Activated CD4-positive, alpha-beta T cell treated with anti-CD3 and anti-CD28 coated beads, Interleukin-2, Interleukin-4, amounts not matched to agents 100 ng/mL and 50 ng/mL, durations not matched to agents 16 hours and 8 hours (primary cell): ENCODE results near the gene SLC4A1.
A peak's percentile ranks its signal among the peaks of the same experiment; 100 is the strongest.

Experiments
- DNase-seq: peaks from one replicate; pipeline ENCODE4 v3.0.0-alpha.2; 2020; ENCODE audit warnings: low spot score

The SLC4A1 gene

DNA sequence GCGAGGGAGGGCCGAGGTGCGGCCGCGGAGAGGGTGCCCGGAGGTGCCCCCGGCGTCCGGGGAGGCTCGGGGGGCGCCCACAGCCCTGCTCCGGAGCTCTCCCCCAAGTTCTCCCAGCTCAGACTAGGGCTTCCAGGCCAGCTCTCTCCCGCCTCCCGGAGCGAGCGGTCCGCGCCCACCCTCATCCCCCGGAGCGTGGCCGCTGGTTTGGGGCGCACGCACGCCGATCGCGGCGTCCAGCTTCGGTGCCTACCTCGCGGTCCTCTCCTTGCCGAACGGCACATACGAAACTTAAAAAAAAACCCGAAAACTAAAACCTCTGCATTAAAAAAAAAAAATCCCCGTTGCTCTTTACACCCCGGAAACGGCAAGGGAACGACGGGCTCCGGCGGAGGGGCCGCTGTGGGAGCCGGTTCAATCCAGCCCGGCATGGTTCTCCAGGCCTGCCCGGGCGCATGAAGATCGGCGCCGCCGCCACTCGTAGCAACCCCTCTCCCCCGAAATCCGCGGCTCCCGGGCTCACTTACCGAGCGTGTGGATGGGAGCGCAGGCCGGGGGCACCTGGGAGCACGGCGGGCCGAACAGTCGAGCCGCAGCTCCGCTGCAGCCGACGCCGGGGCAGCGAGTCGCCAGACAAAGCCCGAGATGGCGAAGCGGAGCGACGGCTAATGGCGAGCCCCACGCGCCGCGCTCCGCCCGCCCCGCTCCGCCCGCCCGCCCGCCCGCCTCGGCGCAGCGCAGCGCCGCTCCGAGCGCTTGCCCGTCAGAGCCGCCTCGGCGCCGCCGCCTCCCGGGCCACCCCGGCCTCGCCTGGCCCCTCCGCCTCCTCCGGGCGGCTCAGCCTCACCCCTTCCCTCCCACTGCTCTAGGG lies 47.5 kb downstream of the SLC4A1 start:
- no peak for DNase-seq

DNA sequence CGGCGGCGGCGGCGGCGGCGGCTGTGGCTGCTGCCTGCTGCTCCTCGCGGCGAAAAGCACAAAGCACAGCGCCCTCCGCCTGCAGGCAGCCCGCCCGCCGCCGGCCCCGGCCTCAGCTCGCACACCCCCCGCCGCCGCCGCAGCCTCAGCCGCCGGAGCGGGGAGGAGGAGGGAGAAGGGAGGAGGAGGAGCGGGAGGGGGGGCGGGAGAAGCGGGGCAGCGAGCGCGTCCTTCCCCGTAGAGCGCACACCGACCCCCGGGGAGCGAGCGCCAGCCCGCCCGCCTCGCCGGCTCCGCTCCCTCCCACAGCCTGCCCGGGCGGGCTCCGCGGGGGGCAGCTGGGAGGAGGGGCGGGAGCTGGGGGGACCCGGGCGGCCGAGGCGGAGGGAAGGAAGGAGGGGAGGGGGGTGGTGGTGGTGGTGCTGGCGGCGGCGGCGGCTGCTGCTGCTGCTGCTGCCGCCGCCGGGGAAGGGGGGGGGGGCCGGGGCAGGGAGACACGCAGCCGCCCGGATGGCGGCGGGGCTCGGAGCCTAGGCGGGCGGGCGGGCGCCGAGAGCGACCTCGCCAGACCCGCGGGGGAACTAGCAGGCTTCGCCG lies 48.2 kb downstream of the SLC4A1 start, which contains the start of gene UBTF:
TSS of gene UBTF (minus strand) at position 60 of the 597 bp plus-strand sequence. CDS start 1,446 bp downstream, outside the sequence.
- peak; percentile 57 for DNase-seq

DNA sequence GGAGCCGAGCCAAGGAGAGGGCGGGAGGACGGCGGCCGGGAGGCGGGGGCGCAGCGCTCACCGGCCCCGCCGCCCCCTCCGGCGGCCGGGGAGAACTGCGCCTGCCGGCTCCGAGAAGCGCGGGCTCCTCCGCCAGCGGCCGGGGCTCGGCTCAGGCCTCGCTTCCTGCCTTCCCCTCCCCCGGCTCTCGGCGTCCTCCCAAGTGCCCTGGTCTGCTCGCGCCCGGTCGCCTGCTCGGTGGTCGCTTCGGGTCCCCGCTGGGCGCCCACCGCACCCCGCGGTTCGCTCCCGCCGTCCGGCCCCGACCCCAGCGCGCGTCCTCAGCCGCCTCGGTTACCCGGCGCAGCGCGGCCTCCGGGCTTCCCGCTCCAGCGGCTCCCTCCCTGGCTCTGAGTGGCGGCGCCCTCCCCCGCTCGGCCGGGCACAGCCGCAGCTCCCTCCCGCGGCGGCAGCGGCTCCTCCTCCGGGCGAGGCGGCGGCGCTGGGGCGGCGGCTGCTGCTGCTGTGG lies 48.8 kb downstream of the SLC4A1 start:
- DNase-seq = peak; percentile 66

DNA sequence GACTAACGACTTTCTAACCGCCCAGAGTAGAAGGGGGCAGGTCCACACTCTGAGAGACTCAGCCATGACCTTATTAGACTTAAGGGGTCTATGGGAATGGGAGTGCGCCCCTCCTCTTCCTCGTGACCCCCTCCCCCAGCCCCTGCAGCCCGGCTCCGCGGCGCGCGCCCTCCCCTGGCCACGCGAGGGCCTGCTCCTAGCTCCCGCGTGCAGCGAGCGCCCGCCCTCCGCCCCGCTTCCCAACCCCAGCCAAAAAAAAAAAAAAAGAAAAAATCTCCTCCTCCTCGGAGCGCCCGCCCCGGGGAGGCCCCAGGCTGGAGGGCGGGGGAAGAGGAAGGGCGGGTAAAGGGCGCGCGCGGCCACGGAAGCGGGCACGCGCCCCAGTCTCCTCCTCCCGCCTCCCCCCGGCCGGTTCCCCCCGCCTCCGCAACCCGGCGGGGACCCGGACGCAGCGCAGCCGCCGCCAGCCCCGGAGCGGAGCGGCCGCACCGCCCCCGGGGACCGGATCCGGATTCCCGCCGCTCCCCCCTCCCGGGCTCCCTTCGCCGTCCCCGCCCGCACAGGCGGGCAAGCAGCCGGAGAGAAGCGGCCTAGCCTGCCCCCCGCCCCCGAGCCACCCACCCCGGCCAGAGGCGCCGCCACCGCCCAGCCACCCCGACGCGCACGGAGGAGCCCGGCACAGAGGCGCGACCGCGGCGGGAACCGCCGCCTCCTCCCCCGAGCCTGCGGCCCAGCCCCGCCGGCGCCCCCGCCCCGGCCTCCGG lies 49.4 kb downstream of the SLC4A1 start:
- DNase-seq = peak; percentile 88

DNA sequence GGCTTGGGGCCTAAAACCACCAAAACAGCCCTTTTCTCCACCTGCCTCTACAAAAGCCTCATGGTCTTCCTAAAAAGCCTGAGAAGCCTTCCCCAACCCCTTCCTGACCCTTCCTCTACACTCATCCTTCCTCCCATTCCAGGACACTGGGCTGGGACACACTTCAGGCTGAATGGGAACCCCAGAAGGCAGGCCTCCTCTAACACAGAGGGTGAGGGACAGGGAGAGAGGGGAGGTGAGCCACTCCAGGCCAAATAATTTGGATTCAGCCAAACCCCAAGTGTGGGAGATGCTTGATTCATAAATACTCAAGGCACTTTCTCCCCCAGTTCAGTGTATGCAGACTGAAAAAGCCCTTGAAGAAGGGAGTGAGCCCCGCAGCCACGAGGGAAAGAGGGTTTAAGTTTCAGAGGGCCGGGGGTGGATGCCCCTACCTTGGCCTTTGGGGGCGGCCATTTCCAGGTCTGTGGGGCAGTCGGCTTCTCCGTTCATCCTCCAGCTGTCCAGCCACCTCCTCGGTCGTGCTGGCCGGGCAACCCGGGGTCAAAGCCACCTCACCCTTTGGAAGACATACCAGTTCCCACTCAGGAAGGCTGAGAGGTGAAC lies 50.1 kb downstream of the SLC4A1 start:
- DNase-seq = no peak

DNA sequence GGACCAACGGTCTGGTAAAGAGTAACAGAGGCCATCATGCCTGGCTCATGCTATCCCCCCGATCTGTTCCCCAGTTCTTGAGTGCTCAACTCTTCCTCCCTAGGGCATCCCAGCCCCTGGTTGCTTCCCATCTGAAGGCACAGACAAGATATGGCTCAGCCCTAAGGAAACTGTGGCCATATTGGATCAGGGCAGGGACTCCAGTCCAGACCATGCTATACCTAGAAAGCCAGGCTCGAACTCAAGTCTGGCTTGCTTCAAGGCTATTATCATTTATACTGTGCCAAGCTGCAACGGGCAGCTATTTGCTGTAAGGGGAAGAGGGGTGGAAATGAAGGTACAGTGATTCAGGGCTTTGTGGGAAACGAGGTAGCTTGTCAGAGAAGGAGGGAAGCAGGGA lies 51.2 kb downstream of the SLC4A1 start:
- no peak for DNase-seq

DNA sequence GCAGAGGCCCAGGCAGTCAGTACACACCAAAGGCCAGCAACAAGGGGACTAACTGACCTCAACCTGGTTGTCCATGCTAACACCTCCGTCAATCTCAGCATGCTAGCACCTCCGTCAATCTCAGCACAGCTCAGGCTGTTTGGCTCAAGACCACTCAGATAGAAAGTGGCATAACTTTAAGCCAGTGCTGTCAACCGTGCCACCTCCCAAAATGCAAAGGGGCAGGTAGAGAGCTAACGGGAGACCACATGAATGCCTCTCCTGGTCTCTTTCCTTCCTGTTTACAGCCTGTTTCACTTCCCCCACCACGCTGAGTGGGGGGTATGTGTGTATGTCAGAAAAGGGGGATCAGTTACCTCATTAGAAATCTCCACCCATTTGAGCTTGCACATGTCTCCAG lies 51.8 kb downstream of the SLC4A1 start:
- DNase-seq = peak; percentile 65

DNA sequence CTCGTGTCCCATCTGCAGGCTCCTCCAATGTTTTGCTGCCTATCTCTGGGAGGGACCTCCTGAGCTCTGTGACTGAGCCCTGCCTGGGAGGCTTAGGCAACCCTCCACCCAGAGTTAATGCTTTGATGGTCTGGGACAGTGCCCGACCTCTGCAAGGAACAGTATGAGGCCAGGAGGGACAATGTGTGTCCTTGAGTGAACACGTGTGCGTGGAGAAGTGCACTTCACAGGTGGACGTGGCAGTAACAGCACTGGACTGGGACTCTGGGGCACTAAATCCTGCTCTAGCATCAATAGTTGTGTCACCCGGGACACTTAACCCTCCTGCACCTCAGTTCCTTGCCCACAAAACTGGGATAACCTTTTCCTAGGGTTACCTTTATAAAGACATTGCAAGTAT lies 53.0 kb downstream of the SLC4A1 start:
- DNase-seq = no peak

DNA sequence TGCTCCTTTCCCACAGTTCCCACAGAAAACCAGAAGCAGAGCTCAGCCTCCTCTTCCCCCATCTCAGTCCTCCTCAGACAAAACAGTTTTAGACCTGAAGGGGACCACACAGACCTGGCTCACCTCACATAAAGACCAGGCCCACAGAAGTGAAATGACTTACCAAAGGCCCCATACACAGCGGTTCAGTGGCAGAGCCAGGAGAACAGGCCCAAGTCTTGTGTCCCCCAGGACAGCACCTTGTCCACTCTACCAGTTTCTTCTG lies 53.8 kb downstream of the SLC4A1 start:
- DNase-seq = no peak

DNA sequence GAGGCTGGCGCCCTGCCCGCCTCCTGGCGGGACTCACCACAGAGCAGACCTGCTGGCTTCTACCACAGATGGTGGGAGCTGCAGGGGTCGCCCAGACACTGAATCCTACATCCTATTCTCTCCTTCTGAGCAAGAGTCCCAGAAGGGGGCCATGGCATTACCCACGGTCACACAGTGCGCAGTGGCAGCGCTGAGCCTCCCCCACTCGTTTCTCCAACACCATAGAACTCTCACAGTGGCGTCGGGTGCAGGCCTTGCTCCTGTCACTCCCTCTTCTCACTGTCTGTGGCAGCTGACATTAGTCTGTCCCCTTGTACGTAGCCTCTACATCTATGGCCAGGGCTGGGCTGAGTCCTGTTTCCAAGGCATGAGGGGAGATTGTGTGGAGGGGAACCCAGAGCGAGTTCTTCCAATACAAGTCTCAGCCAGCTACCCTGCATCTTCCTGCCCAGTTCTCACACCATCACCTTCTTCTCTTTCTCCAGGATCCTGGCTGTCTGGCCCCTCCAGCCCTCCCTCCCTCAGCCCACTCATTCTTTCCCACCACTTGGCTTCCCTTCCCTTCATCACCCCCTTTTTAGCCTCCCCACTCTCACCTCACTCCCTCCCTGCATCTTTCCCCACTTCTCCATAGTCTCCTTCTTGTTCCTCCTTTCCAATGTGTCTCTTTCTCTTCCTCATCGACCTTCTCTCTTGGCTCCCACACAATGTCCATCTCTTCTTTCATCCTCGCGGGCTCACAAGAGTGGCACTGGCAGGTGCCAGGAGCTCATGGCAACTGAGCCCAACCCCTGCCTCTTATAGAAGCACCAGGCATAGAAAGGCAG lies 54.3 kb downstream of the SLC4A1 start:
- no peak for DNase-seq

DNA sequence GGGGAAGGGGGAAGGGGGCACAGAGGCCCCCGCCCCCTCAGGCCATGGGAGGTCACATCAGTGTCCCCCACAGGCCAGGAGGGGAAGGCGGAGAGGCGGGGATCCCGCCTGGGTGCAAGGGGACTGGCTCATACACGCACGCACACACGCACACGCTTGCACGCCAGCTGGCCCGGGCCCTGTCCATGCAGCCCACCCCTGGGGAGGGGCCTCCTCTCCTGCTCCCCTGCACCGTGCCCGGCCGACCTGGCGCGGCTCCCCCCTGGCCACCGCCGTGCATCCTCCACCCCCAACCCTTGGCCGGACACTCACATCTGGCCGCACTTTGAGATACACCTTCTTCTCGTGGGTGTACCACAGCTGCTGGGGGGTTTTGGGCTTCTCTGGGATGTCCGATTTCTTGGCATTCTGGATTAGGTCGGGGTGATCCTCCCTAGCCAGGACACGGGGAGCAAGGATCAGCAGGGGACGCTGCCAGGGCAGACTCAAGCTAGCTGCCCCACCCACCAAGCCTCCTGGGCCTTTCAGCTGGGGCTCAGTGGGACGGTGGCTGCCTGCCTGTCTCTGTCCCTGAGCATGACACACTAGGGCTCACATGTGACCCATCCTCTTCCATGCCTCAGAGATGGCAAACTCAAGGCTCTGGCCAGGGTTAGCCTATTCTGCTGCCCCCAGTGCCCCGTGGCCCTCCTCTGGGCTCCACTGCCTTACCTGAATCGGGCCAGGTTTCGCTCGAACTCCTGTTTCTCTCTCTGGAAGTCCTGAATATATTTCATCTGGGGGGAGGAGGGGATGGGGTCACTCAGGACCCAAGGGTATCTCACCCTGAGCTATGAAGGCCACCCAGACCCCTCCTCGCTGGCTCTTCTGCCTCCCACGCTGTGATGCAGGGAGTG lies 55.2 kb downstream of the SLC4A1 start:
- DNase-seq = no peak

DNA sequence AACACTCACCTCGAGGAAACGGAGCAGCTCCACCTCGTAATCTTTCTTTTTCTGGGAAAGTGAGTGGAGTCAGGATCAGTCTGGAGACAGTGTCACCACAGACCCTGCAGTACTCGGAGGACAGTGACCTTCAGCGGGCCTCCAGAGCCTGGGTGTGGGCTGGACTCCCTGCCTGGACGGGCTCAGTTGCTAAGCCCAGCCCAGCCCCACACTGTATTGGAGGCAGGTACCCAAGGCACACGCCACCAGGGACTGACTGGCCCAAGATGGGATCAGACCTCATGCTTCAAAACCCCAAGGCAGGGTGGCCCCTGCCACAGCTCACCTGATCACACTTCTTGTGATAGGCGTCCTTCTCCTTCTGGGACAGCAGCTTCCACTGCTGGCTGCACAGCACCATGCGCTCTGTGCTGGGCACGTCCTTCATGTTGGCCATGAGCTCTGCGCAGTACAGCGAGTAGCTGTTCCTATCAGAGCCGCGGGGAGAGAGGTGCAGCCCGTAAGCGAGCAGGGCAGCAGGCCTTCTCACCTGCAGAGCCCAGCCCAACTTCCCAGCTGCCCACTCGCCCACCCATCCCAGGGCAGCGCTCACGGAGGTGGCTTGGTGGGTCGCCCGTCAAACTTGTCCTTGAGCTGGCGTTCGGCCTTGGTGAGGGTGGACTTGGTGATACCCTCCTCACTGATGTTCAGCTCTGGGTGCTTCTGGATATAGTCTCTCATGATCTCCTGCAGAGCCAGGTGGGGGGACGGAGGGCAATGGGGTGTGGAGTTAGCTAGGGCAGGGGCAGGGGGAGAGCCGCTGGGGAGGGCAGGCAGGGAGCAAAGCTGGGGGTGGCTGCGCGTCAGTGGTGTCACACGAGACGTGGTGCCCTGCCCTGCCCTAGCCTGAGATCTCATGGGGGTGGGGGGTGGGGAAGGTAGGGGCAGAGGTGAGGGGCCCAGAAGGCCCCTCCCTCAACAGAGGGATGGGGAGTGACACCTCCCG lies 56.4 kb downstream of the SLC4A1 start:
- no peak for DNase-seq

DNA sequence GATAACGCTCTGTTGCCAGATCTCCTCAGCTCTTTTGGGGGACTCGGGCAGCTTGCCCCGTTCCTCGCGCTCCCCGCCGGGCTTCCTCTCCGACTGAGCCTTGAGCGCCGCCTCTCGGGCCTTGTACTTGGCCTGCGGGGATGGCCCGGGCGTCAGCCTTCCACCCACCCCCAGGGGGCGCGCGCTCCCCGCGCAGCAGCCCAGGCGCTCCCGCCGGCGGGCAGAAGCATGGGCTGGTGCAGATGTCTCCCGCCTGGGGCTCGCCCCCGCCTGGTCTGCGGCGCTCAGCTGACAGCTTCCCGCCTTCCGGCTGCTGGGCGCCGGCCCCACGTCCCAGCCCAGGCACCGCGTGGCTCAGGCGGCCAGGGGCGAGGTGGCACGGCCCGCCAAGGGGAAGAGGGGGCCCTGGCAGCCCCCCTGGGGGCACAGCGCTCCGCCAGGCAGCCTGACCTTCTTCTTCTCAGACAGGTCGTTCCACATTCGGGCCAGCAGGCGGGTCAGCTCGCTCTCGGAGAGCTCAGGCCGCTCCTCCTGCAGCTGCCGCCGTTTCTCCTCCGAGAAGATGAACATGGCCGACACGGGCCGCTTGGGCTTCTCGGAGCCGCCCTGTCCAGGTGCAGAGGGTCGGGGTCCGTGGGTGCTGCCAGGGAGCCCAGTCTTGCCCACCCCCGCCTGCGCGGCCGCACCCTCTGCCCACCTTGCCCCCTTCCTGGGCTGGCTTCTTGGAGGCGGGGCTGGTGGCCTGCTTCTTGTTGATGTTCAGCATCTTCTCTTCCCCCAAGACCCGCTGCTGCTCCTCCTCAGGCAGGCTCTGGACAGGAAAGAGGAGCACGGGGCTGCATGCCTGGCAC lies 57.4 kb downstream of the SLC4A1 start:
- DNase-seq = peak; percentile 92

DNA sequence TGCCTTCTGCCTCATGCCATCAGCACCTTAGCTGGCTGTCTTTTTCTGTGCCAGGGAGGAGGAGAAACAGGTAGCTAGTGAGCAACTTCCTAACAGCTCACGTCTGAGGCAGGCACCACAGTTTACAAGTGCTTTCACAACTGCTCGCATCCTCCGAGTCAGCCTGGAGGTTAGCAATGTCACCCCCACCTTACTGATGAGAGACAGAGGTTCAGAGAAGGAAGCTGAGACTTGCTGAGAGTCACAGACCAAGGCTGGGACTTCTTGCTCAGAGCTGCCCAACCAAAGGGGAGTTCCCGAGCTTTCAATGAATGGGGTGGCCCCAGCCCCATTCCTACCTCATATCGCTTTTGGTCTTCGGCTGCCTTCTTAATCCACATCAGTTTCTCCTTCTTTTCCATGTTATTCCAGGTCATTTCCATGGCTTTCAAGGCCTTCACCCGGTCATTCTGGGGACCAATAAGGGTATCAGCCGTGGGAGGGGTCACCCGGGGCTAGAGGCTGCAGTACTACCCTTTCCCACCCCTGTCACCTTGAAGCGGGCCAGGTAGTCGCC lies 58.1 kb downstream of the SLC4A1 start:
- peak; percentile 49 for DNase-seq

DNA sequence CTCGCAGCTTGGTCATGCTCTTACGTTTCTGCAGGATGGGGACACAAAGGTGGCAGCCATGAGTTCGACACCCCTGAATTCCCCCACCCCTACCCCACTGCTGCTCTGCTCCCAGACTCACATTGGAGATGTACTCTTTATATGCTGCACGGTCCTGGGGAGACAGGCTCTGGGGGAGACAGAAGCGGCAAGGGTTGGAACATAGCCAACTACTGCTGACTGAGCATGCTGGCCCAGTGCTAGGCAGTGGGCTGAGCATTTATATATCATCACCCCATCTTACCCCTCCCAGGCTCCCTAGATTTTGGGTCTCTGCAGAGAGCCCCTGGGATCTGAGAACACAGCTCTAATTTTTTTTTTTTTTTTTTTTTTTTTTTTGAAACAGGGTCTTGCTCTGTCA lies 60.2 kb downstream of the SLC4A1 start:
- DNase-seq = no peak

DNA sequence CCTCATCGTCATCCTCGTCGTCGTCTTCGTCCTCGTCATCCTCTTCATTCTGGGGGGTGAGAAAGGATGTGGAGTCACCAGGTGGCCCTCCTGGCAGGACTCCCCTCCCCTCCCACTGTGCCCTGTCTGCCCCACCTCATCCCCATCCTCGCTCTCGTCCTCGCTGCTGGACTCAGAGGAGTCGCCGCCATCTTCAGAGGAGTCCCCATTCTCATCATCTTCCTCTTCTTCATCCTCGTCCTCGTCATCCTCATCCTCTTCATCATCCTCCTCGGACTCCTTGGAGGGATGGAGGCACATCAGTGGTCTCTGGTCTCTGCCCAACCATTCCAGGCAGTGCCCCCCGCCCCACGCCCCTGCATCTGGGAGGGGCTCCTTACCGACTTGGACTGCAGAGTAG lies 60.6 kb downstream of the SLC4A1 start:
- no peak for DNase-seq

DNA sequence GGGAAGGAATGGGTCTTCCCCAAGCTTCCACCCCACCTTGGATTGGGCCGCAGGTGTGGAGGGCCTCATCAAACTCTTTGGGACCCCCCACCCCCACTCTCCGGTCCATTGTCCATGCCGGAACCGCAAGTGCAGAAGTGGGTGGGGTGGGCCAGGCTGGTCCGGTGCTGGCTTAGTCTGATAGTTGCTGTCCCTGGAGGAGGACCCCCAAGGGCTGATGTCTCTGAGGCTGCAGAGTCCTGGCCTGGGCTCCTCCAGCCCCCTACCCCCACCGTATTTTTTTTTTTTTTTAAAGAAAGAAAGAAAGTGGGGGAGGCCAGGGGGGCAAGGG lies 61.1 kb downstream of the SLC4A1 start:
- DNase-seq = no peak
